Activated CD4-positive, alpha-beta T cell treated with anti-CD3 and anti-CD28 coated beads, Interleukin-10, Interleukin-2, amounts not matched to agents 100 ng/mL and 50 ng/mL, durations not matched to agents 16 hours and 8 hours (primary cell): Measurements from ENCODE around the gene PCARE.

Experiments
- DNase-seq: peaks from one replicate; pipeline ENCODE4 v3.0.0-alpha.2; 2020

Gene PCARE

DNA sequence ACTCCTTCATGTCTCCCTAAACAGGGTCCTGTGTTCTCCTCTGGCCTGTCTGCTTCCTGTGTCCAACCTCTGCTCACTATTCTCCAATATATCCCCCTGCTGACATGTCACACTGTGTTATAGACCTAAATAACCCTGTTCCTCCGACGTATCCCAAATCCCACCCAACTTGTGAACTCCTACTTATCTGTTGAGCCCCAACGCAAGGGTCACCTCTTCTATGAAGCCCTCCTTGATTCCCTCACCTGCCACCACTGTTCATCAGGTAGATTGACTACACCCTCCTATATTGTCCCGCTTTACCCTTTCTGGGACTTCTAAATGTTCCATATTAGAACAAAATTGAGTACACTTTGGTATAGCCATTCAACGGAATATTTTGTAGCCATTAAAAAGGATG is 42.1 kb downstream of the PCARE start:
- DNase-seq, result no peak

GRCh38 chr2:29031046-29031445 is 43.3 kb downstream of the PCARE start:
- DNase-seq, result no peak

DNA sequence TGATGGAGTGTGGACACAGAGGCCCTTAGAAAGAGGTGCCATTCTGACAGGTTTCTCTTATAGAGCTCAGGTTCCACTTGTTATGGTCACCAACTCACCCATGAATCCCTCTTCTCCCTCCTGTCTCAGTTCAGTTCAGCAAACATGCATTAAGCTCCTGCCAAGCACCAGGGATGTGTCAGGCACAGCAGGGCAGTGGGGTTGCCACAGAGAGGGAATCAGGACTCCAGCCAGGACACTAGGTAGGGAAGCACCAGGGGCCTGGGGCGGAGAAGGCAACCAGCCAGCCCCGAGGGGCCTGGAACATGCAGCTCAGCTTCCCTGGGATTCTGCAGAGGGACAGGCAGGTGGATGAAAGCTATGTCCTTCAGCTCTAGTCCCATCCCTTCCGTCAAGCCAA is 48.6 kb downstream of the PCARE start:
- DNase-seq, result no peak

GRCh38 chr2:29024882-29025430 is 49.4 kb downstream of the PCARE start:
- DNase-seq, result no peak

DNA sequence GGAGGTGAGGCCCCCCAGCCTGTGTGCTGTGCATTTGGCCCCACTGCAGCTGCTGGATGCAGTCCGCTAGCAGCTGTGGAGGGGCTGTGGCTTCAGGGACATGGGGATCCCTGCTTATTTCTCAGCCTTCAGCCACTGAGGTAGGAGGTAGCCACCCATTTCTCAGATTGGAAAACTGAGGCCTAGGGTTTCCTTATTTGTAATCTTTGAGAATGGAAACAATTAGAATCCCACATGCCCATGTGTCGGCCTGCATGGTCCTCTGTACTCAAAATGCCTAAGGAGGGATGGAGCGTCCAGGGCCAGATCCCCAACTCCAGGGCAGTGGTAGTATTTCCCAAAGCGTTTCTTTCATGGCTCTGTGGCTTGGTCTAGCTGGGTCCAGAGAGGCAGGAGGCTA is 51.1 kb downstream of the PCARE start:
- DNase-seq, result no peak

GRCh38 chr2:29022679-29023078 is 51.6 kb downstream of the PCARE start:
- no peak for DNase-seq

DNA sequence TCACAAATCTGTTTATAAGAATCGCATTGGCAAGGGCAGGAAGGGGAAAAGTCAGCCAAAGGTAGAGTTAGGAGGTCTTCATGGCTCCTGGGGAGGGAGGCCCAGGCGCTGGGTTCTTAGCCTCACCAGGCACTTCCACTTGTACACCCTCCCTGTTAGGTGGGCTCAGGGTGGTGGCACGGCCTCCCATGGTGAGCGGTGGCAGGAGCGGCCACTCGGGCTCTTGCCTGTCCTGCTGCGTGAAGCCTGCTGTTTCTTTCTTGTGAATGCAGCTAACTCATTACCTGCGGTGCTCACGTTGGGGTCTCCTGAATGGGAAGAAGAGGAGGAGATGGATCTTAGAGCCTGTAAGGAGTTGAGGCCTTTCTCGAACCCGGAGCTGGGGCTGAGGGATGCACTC is 52.4 kb downstream of the PCARE start:
- DNase-seq, result no peak

DNA sequence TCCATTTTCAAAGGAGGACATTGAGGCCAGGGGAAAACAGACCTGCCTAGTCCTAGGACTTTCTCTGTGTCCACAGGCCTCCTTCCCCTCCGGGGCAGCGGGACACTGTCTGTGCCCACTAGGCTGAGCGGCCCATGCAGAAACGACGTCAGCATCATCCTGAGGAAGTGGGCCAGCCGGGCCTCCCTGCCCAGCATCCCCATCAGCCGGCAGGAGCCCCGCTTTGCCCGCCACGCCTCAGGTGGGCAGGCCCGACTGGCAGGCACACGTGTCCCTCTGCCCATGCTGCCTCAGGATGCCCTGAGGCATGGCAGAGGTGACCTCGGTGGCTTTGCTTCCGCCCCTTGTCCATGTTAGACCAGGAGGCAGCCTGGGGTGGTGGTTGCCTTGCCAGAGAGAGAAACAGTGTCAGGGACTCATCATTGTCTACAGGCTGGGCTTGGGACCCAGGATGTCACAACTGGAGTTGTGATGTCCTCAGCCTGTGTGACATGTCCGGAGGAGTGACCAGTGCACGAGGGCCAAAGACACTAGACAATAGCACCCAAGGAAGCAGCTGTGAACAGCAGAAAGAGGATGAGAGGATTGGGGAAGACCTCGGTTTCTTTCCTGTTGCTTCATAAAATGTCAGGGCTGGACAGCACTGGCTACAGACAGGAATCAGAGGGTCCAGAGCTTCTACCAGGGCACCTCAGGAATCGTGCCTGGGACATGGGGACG is 56.4 kb downstream of the PCARE start:
- no peak for DNase-seq

GRCh38 chr2:29016504-29016903 is 57.8 kb downstream of the PCARE start:
- no peak for DNase-seq

DNA sequence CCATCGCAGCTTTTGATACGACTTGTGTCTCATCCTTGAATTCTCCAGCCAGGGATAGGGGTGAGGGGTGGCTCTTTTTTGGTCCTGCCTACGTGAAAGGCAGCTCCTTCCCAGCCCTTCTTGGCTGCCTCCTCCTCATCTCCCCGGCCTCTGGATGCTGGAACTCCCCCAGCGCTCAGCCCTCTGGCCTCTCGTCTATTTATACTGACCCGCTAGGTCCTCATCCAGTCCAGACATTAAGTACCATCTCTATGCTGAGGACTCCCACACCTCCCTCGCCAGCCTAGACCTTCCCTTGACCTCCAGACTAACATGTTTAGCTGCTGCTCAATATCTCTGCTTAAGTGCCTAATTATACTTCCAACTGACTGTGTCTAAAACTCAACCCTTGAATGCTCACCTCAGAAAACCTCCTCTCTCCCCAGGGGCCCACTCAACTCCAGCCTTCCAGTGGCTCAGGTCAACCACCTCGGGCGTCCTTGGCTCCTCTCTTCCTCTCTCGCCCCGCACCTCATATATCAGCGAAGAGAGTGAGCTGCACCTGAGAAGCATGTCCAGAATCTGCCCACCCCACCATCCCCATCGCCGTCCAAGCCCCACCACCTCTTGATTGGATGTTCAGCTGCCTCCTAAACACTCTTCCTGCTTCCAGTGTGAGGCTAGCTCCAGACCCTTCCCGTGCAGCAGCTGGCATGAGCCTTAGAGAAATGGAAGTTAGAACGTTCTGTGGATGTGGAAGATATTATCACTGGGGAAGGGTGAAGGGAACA is 58.4 kb downstream of the PCARE start:
- no peak for DNase-seq

- DNase-seq, result peak; percentile 82
Measured at GRCh38 chr2:29014811-29015421, 59.4 kb downstream of the PCARE start.

DNA sequence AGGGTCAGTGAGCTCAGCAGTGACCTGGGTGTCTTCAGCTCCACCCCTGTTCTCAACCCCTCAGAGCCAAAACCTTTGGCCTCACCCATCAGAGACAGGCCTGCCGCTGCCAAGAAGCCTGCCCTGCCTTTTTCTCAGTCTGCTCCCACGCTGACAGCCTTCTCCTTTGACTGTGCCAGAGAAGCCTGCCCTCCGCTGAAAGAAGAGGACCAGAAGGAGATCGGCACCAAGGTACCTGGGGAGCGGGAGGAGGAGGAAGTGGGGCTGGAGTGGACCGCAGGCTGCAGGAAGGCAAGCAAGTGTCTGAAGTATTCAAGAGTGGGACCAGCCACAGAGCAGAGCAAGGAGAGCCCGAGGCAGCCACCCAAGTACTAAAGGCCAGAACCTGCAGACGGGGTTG is 60.0 kb downstream of the PCARE start:
- DNase-seq, result peak; percentile 45

DNA sequence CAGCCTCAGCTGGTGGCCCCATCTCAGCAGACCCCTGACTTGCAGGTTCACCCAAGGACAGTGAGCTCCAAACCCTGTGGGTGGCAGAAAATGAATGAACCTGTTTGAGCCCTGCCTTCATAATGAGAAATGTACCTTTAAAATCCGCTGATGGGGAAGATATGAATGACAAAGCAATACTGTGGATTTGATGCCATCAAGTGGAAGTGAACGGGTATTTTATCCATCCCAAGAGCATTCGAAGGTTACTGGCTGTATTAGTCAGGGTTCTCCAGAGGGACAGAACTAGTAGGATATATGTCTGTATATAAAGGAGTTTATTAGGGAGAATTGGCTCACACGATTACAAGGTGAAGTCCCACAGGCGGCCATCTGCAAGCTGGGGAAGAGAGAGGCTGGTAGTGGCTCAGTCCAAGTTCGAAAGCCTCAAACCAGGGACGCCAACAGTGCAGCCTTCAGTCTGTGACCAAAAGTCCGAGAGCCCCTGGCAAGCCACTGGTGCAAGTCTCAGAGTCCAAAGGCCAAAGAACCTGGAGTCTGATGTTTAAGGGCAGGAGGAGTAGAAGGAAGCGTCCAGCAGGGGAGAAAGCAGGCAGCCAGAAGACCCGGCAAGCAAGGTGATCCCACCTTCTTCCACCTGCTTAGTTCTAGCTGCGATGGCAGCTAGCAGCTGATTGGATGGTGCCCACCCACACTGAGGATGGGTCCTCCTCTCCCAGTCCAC is 61.1 kb downstream of the PCARE start:
- no peak for DNase-seq

DNA sequence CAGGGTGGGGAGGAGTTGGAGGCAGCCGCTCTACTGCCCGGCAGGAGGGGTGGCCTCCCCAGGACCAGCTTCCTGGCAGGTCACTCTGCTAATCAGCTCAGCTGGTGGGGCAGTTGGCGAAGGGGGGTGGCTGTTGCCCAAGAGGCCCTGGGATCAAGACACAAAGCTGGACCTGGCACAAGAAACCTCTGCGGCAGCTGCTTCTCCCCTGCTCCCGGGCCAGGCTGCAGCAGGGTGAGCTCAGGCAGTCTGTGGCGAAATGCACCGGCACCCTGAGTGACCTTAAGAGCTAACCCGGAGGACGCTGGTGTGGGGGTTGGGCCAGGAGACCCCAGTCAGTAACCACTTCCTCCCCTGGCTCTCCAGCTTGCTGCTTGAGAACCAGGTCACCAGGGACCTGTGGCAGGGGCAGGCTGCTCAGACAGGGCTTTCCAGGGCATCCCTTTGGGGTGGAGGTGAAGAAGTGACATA is 62.1 kb downstream of the PCARE start:
- peak; percentile 52 for DNase-seq
